HepG2 (cell line): Measurements from ENCODE around the gene LSM3. TPM values are rescaled to one million over a fixed set of nuclear protein-coding genes. Genes with fewer than 3 reads are reported as not detected.

Experiments
- ATAC-seq: fragments of 200-7000 bp; cut with Tn5 transposase; 3 replicates; pipeline ENCODE4 v1.9.1; 2020; ENCODE audit warnings: mild to moderate bottlenecking, moderate library complexity
- BruUV-seq: library from RNA; stranded (reverse); fragments of 400-500 nt; replicated peaks from 2 replicates; lab custom pipeline; 2021; lab: Mats Ljungman, UMichigan
- CTCF ChIA-PET: fragments of 300-600 bp; formaldehyde crosslinking; extraction: SDS; loops from one replicate; lab custom pipeline; 2021; ENCODE audit warnings: low total read pairs, inconsistent platforms, low intra/inter-chr PET ratio; lab: Yijun Ruan, JAX
- POLR2A ChIA-PET: fragments of 350-600 bp; sonication (Branson Sonifier 250); formaldehyde crosslinking; loops from one replicate; lab custom pipeline; 2020; ENCODE audit warnings: antibody characterized with exemption, inconsistent platforms; lab: Yijun Ruan, JAX
- DNase-seq: peaks from one replicate; pipeline ENCODE4 v3.0.0-alpha.2; 2015; ENCODE audit warnings: low spot score
- FAIRE-seq: peaks from 3 replicates; lab custom pipeline; 2011; peaks lifted over from hg19 to GRCh38; lab: Jason Lieb, UNC
- H2AFZ ChIP-seq: one replicate; pipeline ENCODE4 v1.6.1; 2011; ENCODE audit warnings: low read length, inconsistent platforms
- H3K27ac ChIP-seq: fragments of 300-600 bp; 3 replicates; pipeline ENCODE4 v1.8.0; 2011; ENCODE audit warnings: mixed run types, mild to moderate bottlenecking, mixed read lengths, low read length, inconsistent platforms; ENCODE audit not compliant: insufficient read depth; ENCODE audit errors: extremely low read length
- H3K27me3 ChIP-seq, 2 experiments: fragments of 200-600 bp in 1 of 2; 2 replicates in 1 of 2; 3 replicates in 1 of 2; pipeline versions ENCODE4 v1.6.0 to v1.8.0; 2011; ENCODE audit warnings: low read length in 2 of 2, mild to moderate bottlenecking in 2 of 2, moderate library complexity in 2 of 2, inconsistent platforms in 1 of 2; ENCODE audit not compliant: insufficient read depth in 2 of 2, control insufficient read depth in 1 of 2
- H3K36me3 ChIP-seq, 2 experiments: fragments of 200-600 bp in 1 of 2; replicated peaks in 1 of 2; 2 replicates in 1 of 2; 3 replicates in 1 of 2; pipeline versions ENCODE4 v1.5.1 to v1.8.0; 2011; ENCODE audit warnings: low read length in 2 of 2, inconsistent platforms in 1 of 2; ENCODE audit not compliant: insufficient read depth in 2 of 2, control insufficient read depth in 1 of 2
- H3K4me1 ChIP-seq: 2 replicates; pipeline ENCODE4 v1.5.1; 2012; ENCODE audit warnings: low read length, inconsistent platforms; ENCODE audit not compliant: insufficient read depth
- H3K4me2 ChIP-seq: 2 replicates; pipeline ENCODE4 v1.6.0; 2011; ENCODE audit warnings: low read depth, low read length, inconsistent platforms
- H3K4me3 ChIP-seq, 3 experiments: fragments of 200-600 bp in 1 of 3; sonication (generic), shearing (Covaris generic) in 1 of 3; replicated peaks in 1 of 3; 2 replicates each; pipeline ENCODE4 v1.5.1; 2011 to 2016; ENCODE audit warnings: low read length in 3 of 3, inconsistent platforms in 2 of 3, low read depth in 2 of 3, mild to moderate bottlenecking in 2 of 3, control low read depth in 1 of 3, mixed read lengths in 1 of 3; ENCODE audit not compliant: insufficient read depth in 1 of 3
- H3K79me2 ChIP-seq: one replicate; pipeline ENCODE4 v1.6.1; 2011; ENCODE audit warnings: low read length, inconsistent platforms; ENCODE audit not compliant: insufficient read depth
- H3K9ac ChIP-seq: 2 replicates; pipeline ENCODE4 v1.6.0; 2011; ENCODE audit warnings: mild to moderate bottlenecking, low read depth, low read length, inconsistent platforms; ENCODE audit not compliant: insufficient read depth
- H3K9me3 ChIP-seq: 2 replicates; pipeline ENCODE4 v1.5.1; 2012; ENCODE audit warnings: mild to moderate bottlenecking, low read length
- H4K20me1 ChIP-seq: 2 replicates; pipeline ENCODE4 v1.6.0; 2011; ENCODE audit warnings: inconsistent platforms, mild to moderate bottlenecking, low read length, moderate library complexity; ENCODE audit not compliant: insufficient read depth
- ELK4 ChIP-seq: sonication (generic); formaldehyde crosslinking; IDR thresholded peaks from 2 replicates; pipeline ENCODE4 v1.9.0; 2021; ENCODE audit warnings: missing genetic modification reagents, borderline replicate concordance
- KLF12 ChIP-seq: sonication (generic); formaldehyde crosslinking; IDR thresholded peaks from 2 replicates; pipeline ENCODE4 v1.4.0; 2020; ENCODE audit warnings: missing genetic modification reagents, borderline replicate concordance
- PITX1 ChIP-seq: sonication (generic); formaldehyde crosslinking; IDR thresholded peaks from 2 replicates; pipeline ENCODE4 v1.5.1; 2020; ENCODE audit warnings: mild to moderate bottlenecking, missing genetic modification reagents
- SALL1 ChIP-seq: sonication (generic); formaldehyde crosslinking; IDR thresholded peaks from 2 replicates; pipeline ENCODE4 v1.8.0; 2022; ENCODE audit warnings: mild to moderate bottlenecking, missing genetic modification reagents
- SMARCC2 ChIP-seq: fragments of 450-650 bp; IDR thresholded peaks from 2 replicates; pipeline ENCODE4 v1.6.1; 2017; ENCODE audit warnings: antibody characterized with exemption, mild to moderate bottlenecking
- ZNF280B ChIP-seq: sonication (generic); formaldehyde crosslinking; IDR thresholded peaks from 2 replicates; pipeline ENCODE4 v1.5.0; 2020; ENCODE audit warnings: missing genetic modification reagents, mild to moderate bottlenecking, borderline replicate concordance
- ZNF3 ChIP-seq: IDR thresholded peaks from 2 replicates; pipeline ENCODE4 v1.7.0; 2017; ENCODE audit warnings: inconsistent platforms
- ZNF354B ChIP-seq: sonication (generic); formaldehyde crosslinking; IDR thresholded peaks from 2 replicates; pipeline ENCODE4 v1.8.0; 2022; ENCODE audit warnings: mild to moderate bottlenecking, missing genetic modification reagents
- ZNF430 ChIP-seq: sonication (generic); formaldehyde crosslinking; IDR thresholded peaks from 2 replicates; pipeline ENCODE4 v1.9.0; 2021; ENCODE audit warnings: mild to moderate bottlenecking, missing genetic modification reagents
- ZNF503 ChIP-seq: sonication (generic); formaldehyde crosslinking; IDR thresholded peaks from 2 replicates; pipeline ENCODE4 v1.4.0; 2020; ENCODE audit warnings: missing genetic modification reagents
- WGBS: methylation state at CpG from one replicate; pipeline ENCODE4 v1.1.6; 2017; ENCODE audit warnings: low lambda C conversion rate; 5-methylcytosine and 5-hydroxymethylcytosine counted together
- in situ Hi-C: cut with HindIII; loops from 2 replicates; pipeline ENCODE4 v1.10.0; 2017; ENCODE audit warnings: low pct_unique_long_range_greater_than_20kb; ENCODE audit not compliant: extremely low pct_ligation_motif_present
- intact Hi-C: fragments of 100-400 bp; cut with micrococcal nuclease; formaldehyde crosslinking; loops from one replicate; pipeline ENCODE4 v1.10.0; 2022; ENCODE audit not compliant: unreplicated experiment
- polyA plus RNA-seq, 8 experiments: library from polyadenylated mRNA; depleted of rRNA in 3 of 8; stranded (reverse) in 7 of 8; unstranded in 1 of 8; fragments of >200 nt; fragmentation: Illumina TruSeq in 4 of 8; extraction: Trizol in 4 of 8; gene quantifications; 2 replicates each; pipeline versions ENCODE4 v1.2.1 to v1.2.3, GENCODE V29; 2011 to 2016; ENCODE audit warnings: low read depth in 4 of 8, missing spikeins in 1 of 8, mixed read lengths in 1 of 8; ENCODE audit not compliant: insufficient read depth in 1 of 8
- total RNA-seq, 5 experiments: library from RNA; depleted of rRNA; stranded (reverse); fragments of >200 nt; fragmentation: Illumina TruSeq; extraction: Trizol; gene quantifications; 2 replicates each; pipeline ENCODE4 v1.2.3, GENCODE V29; 2016; ENCODE audit warnings: low read depth in 1 of 5
- TF ChIP-seq, protein P1 (sequence below): sonication (generic); formaldehyde crosslinking; IDR thresholded peaks from 2 replicates; pipeline ENCODE4 v1.5.0; 2020; ENCODE audit warnings: mild to moderate bottlenecking, missing genetic modification reagents

The LSM3 gene
- total and polyA plus RNA-seq, 2 of the 13 experiments (the other 11 are each of a cell fraction or from before 2014, with no cell fraction given): 5.1 to 19.4 TPM

GRCh38 chr3:14201940-14202684, 23.5 kb downstream of the LSM3 start (continued):
- no peak for TF ChIP-seq ELK4 (CRISPR knock-in tag)
- TF ChIP-seq PITX1: 0 out of 2 replicates have a peak, but pooled peaks have one; percentile 35
- no peak for TF ChIP-seq SMARCC2
- TF ChIP-seq SALL1: peak; percentile 65; the same call in 1 of the 2 replicates

GRCh38 chr3:14202874-14203520, 24.4 kb downstream of the LSM3 start:
- Histone ChIP-seq H4K20me1 (no peaks in the 10 kb centered on the region), H3K36me3 (peaks cover 1 to 15% of the 10 kb centered on the region in 2 experiments; a peak in 4 of 5 replicates), H3K4me1 (peaks cover 35% of the 10 kb centered on the region), H3K9me3 (no peaks in the 10 kb centered on the region), H3K4me2 (peak overlapping the region; percentile 79), H3K9ac (peak overlapping the region; percentile 20; the same call in 1 of the 2 replicates), H3K27me3 (no peaks in the 10 kb centered on the region), H3K4me3 (peak overlapping the region in 2 of 3 experiments; percentile 6 to 51; a peak in 2 of 6 replicates), H2AFZ (no peak overlapping the region), H3K79me2 (no peaks in the 10 kb centered on the region), H3K27ac (peak overlapping the region; percentile 49)
- no peak for FAIRE-seq
- no peak for DNase-seq
- ATAC-seq: peak; percentile 44
- in situ Hi-C loops: loop anchor here (10.0 kb wide), 2 partner anchors 262 to 308 kb away; no protein-coding TSS in a partner anchor
- no TSS peak for BruUV-seq
- ChIA-PET CTCF (interaction anchor here (2.1 kb wide), 1 partner anchor 265 kb away, joined by 11 read pairs; no protein-coding TSS in a partner anchor), POLR2A (interaction anchor here (1.0 to 5.5 kb wide), 4 partner anchors 24 to 199 kb away, joined by 3 to 33 read pairs (median 4); partner anchors contain the start of genes CHCHD4, LSM3, SLC6A6 and TMEM43)
- 44% methylated on average over 17 of the region's 23 CpGs for WGBS
- intact Hi-C loops: loop anchor here (2.0 to 5.0 kb wide), 2 partner anchors 50 to 306 kb away; no protein-coding TSS in a partner anchor
- no peak for TF ChIP-seq ZNF503
- no peak for TF ChIP-seq ZNF3
- peak; percentile 32; the same call in 1 of the 2 replicates for TF ChIP-seq SALL1
- TF ChIP-seq, protein P1, sequence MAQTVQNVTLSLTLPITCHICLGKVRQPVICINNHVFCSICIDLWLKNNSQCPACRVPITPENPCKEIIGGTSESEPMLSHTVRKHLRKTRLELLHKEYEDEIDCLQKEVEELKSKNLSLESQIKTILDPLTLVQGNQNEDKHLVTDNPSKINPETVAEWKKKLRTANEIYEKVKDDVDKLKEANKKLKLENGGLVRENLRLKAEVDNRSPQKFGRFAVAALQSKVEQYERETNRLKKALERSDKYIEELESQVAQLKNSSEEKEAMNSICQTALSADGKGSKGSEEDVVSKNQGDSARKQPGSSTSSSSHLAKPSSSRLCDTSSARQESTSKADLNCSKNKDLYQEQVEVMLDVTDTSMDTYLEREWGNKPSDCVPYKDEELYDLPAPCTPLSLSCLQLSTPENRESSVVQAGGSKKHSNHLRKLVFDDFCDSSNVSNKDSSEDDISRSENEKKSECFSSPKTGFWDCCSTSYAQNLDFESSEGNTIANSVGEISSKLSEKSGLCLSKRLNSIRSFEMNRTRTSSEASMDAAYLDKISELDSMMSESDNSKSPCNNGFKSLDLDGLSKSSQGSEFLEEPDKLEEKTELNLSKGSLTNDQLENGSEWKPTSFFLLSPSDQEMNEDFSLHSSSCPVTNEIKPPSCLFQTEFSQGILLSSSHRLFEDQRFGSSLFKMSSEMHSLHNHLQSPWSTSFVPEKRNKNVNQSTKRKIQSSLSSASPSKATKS (CRISPR knock-in tag): no peak
- TF ChIP-seq ZNF430 (CRISPR knock-in tag): no peak
- peak; percentile 30; the same call in 1 of the 2 replicates for TF ChIP-seq ZNF280B (CRISPR knock-in tag)
- TF ChIP-seq ZNF354B (CRISPR knock-in tag): no peak
- TF ChIP-seq KLF12: no peak
